ENCODE results near the gene LYRM7.
"Not testable (repeated sequence)": the region's sequence is repeated elsewhere in the genome, so short reads cannot be mapped to it uniquely, and the experiment has no call there.

The LYRM7 gene

GRCh38 chr5:131182839-131183238 lies 12.1 kb downstream of the LYRM7 start:
- no peak for DNase-seq

GRCh38 chr5:131185523-131186104 lies 14.9 kb downstream of the LYRM7 start:
- no peak for DNase-seq

GRCh38 chr5:131186561-131187256 lies 16.0 kb downstream of the LYRM7 start:
- DNase-seq: no peak

- DNase-seq: no peak
These were observed 22.4 kb downstream of the LYRM7 start for GRCh38 chr5:131193106-131193505.

- not testable (repeated sequence) for DNase-seq
These were observed 23.2 kb downstream of the LYRM7 start for GRCh38 chr5:131193897-131194296.

GRCh38 chr5:131194725-131195124 lies 24.0 kb downstream of the LYRM7 start:
- no peak for DNase-seq

GRCh38 chr5:131195696-131196095 lies 25.0 kb downstream of the LYRM7 start:
- no peak for DNase-seq

- DNase-seq: no peak
These were observed 25.6 kb downstream of the LYRM7 start for GRCh38 chr5:131196331-131196730.

GRCh38 chr5:131198625-131199024 lies 27.9 kb downstream of the LYRM7 start:
- no peak for DNase-seq

- no peak for DNase-seq
These were observed 29.8 kb downstream of the LYRM7 start for GRCh38 chr5:131200560-131200959.

- no peak for DNase-seq
These were observed 34.2 kb downstream of the LYRM7 start for GRCh38 chr5:131204964-131205363.

GRCh38 chr5:131206061-131206460 lies 35.3 kb downstream of the LYRM7 start:
- no peak for DNase-seq

GRCh38 chr5:131206772-131207171 lies 36.0 kb downstream of the LYRM7 start:
- DNase-seq: no peak

GRCh38 chr5:131209175-131209505 lies 38.4 kb downstream of the LYRM7 start:
- no peak for DNase-seq

GRCh38 chr5:131209506-131210150 lies 38.9 kb downstream of the LYRM7 start:
- peak; percentile 37 to 88 (median 72) for DNase-seq

GRCh38 chr5:131210151-131210510 lies 39.4 kb downstream of the LYRM7 start:
- DNase-seq: no peak

GRCh38 chr5:131211669-131212068 lies 40.9 kb downstream of the LYRM7 start:
- no peak for DNase-seq

- no peak for DNase-seq
These were observed 41.8 kb downstream of the LYRM7 start for GRCh38 chr5:131212471-131213021.

GRCh38 chr5:131214609-131215227 lies 44.0 kb downstream of the LYRM7 start:
- no peak for DNase-seq

- no peak for DNase-seq
These were observed 47.0 kb downstream of the LYRM7 start for GRCh38 chr5:131217791-131218190.

- no peak for DNase-seq
These were observed 47.6 kb downstream of the LYRM7 start for GRCh38 chr5:131218392-131218791.

GRCh38 chr5:131220566-131220965 lies 49.8 kb downstream of the LYRM7 start:
- no peak for DNase-seq

- DNase-seq: no peak
These were observed 50.4 kb downstream of the LYRM7 start for GRCh38 chr5:131221008-131221703.

All from stimulated activated naive CD4-positive, alpha-beta T cell (primary cell).